HG02798 (cell line): ENCODE results near the gene MUC13.

Source experiments
- ATAC-seq: cut with Tn5 transposase; IDR thresholded peaks from one replicate; pipeline ENCODE4 v1.9.1; 2021; ENCODE audit warnings: mild to moderate bottlenecking; ENCODE audit not compliant: unreplicated experiment, poor library complexity

The MUC13 gene

DNA sequence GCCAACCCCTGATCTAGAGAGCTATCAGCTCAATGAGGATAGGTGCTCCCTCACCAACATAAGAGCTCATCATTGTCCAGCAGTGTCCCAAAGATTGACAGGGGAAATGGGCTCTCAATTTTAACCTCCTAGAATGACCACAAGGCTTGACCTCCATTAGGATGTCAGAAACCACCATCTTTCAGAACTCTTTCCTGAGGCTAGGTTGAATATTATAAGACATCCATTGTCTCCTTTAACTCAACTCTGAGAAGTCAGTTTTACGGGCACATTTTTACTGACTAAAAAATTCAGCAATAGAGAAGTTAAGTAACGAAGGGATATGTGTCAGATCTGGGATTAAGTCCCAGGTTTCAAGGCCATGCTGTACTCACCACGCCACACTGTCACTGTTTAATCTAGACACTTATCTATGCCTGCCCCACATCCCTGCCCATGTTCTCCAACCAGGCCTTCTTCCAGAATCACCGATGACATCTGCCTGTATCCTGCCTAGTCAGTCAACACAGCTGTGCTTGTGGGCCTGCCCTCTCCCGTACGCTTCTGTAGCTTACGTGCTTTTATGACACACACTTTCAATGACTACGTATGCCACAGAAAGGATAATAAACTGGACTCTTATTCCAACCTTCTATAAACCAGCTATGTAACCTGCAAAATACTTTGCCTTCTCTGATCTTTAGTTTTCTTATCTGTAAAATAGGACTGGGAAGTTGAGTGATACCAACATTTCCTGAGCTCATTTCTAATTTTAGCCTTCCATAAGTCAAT, 17.1 kb upstream of the MUC13 start:
- no peak for ATAC-seq

DNA sequence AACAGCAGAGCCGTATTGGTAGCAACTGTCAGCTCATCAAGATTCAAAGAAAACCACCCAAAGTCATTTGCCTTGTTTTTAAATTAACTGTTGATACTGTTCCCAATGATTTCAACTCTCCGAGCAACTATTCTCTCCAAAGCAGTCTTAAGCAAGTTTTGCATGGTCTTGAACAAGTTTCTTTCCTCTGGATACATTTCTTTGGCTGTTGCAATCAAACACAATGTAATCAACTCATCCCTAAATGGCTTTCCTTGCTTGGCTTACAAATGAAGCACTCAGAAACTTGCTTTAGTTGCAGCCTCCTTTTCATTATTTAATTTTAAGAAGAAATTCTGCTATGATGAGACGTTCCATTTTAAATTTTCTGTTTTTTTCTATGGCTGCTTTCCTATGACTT, 15.5 kb upstream of the MUC13 start:
- ATAC-seq, result no peak

DNA sequence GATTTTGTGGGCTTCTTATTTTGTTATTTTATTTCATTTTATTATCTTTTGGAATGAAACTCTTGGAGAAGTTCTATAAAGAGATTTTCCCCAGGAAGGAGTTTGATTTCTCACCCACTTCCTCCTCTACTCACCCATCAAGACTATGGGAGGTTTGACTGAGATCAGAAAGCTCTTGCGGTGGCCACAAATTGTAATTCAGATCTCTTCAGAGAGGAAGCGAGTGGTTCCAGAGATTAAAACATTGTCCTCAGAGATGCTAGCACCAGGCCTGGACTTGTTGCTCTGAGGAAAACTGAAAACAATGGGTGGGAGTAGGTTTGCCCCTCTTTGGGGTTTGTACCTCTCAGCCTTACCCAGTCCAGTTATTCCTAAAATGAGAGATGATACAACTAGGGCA, 8.1 kb upstream of the MUC13 start:
- no peak for ATAC-seq

DNA sequence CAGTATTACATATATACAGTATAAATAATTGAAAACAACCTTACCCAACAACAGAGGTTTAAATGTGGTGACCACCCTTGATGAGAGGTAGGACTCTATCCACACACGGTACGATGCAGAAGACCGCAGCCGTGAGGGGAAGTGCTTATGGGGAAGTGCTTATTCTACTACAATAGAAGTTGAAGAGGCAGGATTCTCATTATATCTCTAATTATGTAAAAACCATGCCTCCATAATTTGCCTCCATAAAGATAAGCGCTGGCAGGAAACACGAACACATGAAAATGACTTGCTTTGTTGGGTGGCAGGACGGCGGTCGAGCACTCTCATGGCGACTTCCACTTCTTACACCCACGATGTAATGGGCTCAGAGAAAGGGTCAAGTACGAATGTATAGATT, 7.2 kb upstream of the MUC13 start:
- ATAC-seq, result no peak

DNA sequence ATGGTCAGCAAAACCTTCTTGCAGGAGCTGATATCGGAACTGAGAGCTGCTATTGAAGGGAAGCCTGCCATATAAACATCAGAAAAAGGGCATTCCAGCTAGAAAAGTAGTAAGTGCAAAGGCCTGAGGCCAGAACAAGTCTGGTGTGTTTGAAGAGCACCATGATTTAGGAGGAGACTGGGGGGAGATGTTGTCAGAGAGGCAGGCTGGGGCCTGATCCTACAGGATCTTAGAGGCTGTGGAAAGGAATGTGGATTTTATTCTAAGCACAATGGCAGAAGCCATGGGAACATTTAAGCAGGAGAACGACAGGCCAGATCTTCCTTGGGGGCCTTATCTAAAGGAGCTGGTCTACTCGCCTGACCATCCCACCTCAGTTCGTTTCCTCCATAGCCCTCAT, 5.1 kb upstream of the MUC13 start:
- no peak for ATAC-seq

DNA sequence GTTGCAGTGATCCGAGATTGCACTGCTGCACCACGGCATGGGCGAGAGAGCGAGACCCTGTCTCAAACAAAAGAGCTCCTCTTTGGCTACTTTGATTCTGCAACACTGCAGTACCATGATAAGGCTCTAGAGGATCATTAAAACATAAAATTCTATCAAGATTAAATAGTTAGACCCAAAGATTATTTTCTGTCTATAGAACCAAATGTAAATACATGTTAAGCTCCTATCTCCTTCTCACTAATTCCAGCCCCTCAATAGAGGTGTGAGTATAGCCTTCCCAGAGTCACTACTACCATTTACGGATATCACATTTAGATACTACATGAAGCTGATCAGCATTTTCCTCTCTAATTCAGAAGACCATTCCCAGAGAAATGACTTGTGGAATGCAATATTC, 4.3 kb upstream of the MUC13 start:
- no peak for ATAC-seq

DNA sequence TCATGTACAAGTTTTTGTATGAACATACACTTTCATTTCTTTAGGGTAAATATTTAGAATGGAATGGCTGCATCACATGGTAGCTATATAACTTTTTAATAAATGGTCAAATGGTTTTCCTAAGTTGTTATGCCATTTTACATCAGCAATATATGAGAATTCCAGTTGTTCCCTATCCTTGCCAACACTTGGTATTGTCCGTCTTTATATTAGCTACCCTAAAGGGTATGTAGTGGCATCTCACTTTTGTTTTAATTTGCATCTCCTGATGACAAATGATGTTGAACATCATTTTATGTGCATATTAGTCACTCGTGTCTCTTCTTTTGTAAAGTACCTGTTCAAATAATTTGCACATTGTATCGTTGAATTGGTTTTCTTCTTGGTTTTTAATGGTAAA, 2.5 kb upstream of the MUC13 start:
- no peak for ATAC-seq

DNA sequence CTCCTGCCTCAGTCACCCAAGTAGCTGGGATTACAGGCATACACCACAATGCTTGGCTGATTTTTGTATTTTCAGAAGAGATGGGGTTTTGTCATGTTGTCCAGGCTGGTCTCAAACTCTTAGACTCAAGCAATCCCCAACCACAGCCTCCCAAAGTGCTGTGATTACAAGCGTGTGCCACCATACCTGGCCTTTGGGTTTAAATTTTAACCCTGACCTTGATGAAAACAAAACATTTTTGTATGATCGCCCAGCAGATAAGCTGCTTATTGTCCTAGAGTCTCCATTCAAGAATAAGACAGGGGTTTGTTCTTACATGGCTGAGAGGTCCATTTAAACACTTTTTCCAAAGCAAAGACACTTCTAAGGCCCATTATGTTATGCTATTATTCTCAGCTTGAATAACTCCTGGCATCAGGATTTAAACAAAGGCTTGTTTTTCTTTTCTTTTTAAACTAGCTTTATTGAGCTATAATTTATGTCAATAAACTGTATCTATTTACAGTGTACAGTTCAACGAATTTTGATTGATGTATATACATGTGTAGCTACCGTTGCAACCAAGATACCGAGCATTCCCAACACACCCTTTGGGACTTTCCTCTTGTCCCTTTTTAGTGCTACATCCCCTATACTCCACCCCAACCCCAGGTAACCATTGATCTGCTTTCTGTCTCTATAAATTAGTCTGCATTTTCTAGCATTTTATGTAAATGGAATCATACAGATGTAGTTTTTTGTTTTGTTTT, 1.4 kb upstream of the MUC13 start:
- ATAC-seq, result no peak

DNA sequence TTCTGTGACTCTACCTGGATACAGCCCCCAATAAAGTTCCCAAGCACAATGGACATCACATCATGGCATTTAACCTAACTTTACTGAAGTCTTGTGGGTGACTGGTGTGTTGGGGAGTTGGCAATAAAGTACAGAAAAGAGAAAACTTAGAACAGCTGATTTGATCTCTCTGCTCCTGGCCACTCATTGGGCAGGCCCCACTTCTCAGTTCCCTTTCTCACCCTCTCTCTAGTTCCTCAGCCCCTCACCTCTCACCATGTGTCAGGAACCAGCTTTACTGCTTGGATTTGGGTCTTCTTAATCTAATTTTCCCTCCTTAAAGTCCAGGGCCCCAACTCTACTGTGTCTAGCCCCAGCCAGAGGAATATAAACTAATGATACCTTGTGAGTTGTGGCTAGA, 713 bp upstream of the MUC13 start:
- ATAC-seq, result peak; percentile 74

DNA sequence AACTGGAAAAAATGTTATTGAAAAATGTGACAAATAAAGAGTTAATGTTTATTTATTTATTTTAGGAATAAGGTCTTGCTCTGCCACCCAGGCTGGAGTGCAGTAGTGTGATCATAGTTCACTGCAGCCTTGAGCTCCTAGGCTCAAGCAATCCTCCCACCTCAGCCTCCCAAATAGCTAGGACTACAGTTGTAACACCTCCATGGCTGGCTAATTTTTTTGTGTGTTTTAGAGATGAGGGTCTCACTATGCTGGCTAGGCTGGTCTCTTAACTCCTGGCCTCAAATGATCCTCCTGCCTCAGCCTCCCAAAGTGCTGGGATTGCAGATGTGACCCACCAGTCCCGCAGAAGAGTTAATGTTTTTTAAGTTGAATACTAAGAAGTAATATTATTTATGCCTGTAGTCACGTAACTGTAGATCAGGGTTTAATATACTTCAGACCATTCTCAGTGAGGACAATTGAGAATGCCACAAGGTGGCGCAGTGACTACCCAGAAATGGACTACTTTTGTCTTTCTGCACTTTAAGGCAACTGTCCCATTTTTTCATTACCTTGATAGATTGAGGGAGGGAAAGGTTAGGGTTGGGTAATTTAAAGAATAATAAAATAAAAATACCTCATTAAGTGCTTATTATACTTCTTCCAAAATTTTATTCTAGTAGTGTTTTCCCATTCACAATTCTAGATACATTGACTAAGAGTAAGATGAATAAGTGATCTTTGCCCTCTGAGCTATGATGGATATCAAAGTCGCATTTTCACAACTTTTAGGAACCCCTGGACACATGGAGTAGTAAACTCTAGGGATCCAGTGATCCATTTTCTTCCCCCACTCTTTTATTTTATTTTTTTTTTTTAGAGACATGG, 6.0 kb downstream of the MUC13 start:
- ATAC-seq, result no peak

DNA sequence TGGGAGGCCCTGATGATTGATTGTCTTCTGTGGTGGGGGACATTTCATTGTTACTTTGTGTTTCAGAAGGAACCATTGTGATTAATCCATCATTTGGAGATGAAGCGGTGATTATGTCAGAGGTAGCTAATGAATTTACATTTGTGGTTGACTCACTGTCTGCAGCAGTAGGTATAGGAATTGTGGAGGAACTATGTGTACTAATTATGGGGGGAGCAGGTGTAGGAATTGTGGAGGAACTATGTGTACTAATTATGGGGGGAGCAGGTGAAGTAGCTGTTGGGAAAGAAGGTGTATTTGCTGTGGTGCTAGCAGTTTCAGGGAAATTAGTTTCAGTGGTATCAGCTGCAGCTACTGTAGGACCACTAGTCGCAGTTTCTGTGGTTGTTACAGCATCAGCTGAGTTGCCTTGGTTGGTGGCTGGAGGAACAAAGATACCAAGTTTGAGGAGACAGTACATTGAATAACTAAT, 6.9 kb downstream of the MUC13 start:
- peak; percentile 83 for ATAC-seq

DNA sequence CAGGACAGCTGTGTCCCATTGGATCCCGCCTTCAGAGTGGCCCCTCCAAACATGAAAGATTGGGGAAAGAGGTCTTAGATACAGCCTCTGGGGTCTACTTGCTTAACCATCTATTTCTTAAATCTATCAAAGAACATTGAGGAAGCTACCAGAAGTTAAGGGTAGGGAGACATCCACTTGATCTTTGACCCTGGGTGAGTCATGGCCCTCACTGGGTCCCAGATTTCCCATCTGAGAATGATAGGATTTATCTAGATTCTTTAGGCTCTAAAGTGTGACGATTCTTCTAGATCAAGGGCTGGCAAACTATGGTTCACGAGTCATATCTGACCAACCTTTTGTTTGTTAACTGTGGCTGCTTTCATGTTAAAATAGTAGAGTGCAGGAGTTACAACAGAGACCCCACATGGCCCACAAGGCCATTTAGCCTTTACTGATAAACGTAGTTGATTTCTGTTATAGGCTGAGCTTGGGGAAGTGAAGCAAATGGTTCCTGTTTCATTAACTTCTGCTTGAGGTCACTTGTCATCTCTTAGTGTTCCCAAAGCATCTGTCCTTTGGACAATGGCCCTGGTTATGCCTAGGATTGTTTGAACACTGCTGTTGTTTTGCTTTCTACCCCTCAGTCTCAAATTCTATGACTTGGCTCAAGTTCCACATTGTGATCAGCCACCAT, 8.0 kb downstream of the MUC13 start:
- ATAC-seq, result no peak

DNA sequence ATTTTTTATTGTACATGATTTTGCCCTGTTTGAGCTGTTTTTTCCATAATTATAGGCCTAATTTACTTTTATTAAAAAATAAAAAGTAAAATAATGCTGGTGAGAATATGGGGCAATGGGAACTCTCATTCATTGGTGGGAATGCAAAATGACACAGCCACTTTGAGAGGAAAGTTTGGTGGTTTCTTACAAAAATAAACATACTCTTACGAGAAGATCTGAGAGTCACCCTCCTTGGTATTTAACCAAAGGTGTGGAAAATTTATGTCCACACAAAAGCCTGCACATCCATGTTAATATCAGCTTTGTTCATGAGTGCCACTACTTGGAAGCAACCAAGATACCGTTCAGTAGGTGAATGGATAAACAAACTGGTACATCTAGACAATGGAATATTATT, 9.8 kb downstream of the MUC13 start:
- ATAC-seq, result no peak

DNA sequence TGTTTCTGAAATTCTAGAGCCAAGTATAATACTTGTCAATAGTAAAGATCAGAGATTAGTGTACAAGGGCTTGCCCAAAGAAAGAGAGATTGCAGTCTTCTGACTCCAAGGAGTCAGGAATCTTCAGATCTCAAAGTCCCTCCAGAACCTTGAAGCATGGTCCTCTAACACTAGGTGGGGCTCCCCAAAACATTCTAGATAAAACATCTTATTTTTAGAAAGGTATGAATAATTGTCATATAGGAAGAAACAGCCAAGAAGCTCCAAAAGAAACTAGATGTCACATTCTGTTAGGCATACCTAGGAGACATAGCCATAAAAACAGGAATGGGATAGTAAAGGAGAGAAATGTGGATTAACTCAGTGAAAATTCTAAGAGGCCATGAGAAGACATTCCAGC, 10.7 kb downstream of the MUC13 start:
- no peak for ATAC-seq

DNA sequence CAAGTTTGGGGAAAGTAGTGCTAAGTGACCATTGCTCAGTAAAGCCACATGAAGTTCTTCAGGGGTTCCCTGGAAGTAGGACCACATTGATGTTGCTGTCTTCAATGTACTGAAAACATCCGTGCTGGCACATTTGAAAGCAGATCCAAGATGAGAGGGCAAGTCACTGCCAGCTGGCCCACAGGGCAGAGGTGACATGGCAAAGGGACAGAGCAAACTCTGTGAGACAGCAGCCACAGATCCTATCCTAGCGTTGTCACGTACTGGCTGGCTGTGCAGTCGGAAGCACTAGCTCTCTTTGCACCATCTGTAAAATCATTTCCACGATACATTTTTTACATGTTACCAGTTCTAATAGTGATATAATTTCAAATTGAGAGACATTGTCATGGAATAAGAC, 13.8 kb downstream of the MUC13 start:
- ATAC-seq, result no peak

DNA sequence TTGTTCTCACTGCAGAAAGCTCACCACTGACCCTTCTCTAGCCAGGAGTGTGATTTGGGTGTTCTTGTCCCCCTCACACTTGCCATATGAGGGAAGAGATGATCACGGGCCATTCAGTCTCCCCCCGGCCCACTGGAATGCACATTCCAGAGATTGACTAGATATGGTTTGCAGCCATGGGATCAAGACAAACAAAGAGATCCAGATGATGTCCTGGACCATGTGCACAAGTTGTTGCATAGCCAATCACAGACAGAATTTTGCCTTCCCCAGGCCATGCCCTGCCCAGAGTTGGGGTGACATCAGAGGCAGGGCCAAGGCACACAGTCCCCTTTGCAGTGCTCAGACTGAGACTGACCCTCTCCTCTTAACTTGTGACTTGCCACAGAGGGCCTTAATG, 14.8 kb downstream of the MUC13 start:
- ATAC-seq, result no peak

DNA sequence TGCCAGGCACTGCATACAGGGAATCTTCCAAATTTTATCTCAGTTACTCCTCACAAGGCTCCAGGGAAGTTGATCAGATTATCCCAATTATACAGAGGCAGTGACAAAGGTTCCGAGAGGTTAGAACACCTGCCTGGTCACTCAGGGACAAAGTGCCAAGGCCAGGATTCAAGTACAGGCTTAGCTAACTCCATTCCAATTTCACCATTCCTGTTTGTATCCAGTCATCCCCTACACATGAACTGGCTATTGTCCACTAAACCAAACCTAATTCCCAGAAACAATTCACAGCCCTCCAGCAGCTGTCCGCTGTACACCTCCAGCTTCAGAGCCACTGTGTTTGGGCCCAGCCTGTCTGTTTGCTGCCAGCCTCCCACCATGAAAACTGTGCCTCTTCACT, 16.0 kb downstream of the MUC13 start:
- no peak for ATAC-seq

DNA sequence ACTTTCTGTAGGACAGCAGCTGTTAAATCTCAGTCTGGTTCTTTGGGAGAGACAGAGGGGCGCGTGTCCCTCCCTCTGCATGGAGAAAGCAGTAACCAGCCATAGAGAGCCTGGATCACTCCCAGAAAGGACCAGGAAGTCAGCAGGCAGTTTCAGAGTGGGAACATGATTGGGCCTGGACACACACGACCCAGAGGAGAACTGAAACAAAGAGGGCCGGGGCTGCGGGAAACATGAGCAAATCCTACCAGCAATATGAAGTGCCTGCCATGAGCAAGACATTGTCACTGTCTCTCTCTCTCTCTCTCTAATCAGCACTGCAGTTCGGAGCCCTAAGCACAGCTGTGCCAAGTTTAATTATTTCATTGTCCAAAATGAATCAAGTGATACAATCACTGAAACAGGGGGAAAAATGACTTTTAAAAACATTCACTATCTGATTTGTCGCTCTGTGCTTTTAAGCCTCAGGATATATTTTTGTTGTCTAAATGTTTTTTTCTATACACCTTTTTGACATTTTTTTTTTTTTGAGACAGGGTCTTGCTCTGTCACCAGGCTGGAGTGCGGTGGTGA, 17.6 kb downstream of the MUC13 start:
- ATAC-seq, result no peak

DNA sequence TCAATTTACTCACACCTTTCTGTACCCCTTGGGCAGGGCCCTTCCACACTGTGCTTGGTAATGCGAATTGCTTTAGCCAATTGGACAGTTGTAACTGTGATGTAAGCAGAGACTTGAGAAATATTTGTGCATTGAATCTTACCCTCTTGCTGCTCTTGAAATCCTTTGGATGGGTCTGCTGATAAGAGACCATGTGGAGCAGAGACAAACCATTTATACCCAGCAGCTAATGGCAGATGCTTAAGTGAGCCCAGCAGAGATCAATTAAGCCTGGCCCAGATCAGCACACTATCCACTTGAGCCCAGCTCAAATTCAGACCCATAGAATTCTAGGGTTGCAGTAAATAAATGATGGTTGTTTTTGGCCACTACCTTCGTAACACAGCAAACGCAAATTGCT, 19.3 kb downstream of the MUC13 start:
- no peak for ATAC-seq

DNA sequence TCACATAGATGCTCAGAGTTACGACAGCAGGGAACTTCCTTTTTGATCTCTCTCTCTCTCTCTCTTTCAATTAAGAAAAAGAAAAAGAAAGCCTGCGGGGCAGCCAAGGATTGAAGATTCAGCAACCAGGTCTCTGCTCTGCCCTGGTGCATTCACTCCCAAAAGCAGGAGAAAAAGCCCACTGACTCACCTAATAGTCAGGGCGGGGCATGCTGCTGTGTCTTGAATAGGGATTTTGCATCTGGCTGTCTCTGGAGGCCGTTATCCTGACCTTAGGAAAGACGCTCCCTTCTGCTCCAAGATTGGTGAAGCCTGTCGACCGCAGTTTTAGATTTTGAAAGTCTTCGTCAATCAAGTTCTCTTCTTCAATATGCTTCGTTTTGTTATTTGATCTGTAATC, 26.6 kb downstream of the MUC13 start:
- no peak for ATAC-seq
